ENCODE measurements around the gene NEK6.

Gene NEK6

DNA sequence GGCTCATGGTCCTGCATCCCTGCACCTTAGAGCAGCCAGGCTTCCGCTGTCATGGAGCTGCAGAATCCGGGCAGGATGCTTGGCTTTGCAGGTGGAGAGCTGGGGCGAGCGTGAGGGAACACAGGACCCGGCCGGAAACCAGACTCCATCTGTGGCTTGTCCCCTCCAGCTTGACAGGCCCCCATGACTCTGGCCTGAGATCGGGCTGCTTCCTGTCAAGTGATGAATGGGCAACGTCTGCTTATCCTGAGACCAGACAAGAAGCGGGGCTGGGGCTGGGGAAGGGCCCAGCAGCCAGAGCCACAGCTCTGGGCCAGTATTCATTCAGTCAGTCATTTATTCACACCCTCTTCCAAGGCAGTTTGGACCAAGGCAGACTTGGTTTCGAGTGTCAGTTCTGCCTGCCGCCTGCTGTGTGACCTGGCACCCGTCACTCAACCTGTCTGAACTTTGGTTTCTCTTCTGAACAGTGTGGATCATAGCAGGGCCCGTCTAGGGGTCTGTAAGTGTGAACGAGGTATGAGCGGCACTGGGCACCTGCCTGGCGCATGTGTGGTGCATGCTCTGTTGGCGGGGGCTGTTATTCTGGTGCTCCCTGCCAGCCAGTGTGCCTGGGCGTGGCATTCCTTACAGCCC is 37.5 kb downstream of the NEK6 start:
- H3K4me3 ChIP-seq (ENCODE audit: low read depth, low read length) = no peak overlapping the region

DNA sequence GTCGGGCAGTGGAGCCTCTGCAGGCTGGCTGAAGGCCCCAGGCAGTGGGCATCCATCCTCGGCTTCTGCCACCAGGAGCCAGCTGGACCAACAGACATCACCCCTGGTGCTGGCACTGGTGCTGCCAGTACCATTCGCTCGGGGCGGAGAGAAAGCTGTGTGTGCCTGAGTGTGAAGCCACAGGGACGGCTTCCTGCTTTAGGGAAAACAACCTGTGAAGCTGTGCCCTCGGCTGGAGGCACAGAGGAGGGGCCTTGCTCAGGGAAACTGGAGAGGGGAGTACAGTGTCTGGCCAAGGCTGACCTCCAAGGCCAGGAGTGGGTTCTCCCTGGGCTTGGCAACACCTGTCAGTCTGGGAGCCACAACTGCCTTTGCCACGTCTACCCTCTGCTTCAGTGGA is 38.3 kb downstream of the NEK6 start:
- no peak overlapping the region for H3K4me3 ChIP-seq (ENCODE audit: low read depth, low read length)

DNA sequence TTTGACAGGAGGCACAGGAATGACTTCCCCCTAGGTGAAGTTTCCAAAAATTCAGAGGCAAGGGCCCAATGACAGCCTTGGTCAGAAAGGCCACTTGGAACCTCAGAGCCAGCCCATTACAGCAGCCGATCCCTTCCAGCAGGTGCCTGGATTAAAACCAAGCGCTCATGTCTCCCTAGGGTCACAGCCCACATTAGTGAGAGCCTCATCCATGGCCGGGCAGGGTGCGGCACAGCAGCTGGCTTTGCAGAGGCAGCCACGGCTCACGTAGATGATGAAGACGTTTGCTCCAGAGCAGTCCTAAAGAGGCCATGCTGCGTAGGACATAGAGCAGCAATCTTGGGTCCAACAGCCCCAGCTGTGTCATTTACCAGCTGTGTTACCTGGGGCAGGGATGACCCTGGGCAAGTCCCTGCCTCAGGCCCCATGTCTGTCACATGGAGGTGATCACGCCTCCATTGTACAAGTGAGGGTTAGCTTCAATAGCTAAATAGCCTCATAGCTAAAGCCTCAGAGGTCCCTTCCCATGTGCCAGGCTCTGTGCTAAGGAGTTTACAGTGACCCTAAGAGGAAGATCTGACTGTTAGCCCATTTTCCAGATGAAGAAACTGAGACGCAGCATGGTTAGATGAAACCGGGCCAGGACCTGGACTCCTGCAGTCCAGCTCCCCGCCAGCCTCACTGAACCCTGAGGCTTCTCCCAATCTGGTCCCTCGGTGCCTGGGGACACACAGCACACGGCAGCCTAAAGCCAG is 39.2 kb downstream of the NEK6 start:
- no peak overlapping the region for H3K4me3 ChIP-seq (ENCODE audit: low read depth, low read length)

DNA sequence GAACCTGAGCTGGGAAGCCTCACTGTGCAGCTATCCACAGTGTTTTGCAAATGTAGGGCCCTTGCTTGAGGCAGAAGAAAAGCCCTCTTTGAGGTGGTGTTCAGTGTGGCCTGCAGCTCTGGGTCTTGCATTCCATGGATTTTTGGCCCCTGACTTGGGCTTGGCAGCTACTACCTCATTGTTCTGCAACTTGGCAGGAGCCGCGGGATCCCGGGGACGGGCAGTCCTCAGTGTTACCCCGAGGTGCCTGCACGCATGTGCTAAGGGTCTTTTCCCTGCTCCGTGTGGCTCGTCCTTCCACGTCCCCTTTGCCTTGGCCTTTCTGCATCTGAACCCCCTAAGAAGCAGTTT is 39.8 kb downstream of the NEK6 start:
- no peak overlapping the region for H3K4me3 ChIP-seq (ENCODE audit: low read depth, low read length)

DNA sequence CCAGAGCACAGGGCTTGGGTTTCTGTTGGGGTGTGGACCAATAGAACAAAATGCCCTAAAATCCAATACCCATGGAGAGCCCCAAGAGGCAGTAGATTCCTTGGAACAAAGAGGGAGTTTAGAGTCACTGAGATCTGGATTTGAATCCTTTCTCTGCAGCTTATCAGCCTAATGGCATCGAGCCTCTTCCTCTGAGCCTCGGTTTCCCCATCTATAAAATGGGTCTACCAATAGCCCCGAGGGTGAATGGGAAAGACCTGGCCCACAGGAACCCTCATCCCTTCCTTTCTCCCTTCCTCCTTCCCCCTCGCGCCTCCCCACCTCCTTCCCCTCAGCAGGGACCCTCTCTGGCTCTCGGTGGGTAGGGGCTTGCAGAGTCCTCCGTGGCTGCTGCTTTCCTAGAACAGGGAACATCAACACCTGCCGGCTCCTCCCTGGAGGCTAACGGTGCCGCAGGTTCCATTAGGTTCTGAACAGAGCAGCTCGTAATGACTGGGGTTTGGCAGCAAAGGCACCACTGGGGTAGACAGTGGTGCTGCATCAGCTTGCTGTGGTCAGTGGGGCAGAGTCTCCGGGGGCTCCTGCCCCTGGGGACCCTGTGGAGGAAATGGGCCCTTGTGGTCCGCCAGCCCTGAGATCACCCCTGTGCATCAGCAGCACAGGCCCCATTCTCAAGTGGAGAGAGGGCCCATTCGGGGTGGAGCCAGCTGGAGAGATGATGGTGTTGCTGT is 40.3 kb downstream of the NEK6 start:
- H3K4me3 ChIP-seq (ENCODE audit: low read depth, low read length) = no peak overlapping the region

DNA sequence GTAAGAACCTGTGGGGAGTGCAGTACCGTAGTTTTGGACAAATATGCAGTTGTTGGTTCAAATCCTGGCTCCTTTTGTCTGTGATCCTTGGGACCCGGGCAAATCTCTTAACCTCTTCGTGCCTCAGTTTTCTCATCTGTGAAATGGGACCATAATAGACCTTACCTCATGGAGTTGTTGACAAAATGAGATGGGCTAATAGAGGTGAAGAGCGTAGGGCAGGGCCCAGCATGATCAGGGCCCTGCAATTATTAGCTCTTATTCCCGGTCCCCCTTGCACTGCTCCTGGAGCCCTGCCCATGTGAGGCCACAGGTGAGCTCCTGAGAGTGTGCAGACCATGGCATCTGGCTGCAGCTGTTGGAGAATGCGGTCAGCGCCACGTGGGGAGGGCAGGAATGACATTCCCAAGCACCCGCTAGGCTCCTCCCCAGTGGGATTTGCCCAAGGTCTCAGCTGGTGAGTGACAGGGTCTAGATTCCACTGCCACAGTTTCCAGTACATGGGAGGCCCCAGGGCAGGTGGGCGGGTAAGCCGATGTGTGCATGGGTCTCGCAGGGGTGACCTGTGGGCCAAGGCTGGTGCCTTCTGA is 41.0 kb downstream of the NEK6 start:
- no peak overlapping the region for H3K4me3 ChIP-seq (ENCODE audit: low read depth, low read length)

DNA sequence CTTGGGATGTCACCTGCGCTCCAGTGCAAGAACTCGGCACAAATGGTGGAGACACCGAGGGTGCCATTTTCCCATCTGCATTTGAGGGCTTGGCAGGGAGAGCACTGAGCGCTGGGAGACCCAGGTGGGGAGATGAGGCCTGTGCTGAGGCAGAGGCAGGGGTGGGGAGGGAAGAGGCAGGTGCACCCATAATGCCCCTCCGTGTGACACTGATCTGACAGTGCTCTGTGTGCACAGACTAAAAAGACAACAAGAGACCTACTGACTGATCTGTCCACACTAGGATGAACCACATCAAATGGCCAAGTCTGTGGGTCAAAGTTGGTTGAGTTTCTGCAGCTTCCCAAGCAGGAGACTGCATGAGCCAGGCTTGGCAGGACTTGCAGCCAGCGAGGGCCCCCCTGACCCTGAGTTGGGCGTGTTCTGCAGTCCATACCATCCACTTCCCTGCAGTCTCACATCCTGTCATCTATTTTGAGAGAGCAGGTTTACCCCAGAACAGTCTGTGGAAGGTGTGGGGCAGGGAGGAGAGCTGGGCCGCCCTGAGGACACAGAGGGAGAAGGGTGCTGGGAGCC is 41.9 kb downstream of the NEK6 start:
- H3K4me3 ChIP-seq (ENCODE audit: low read depth, low read length) = no peak overlapping the region

DNA sequence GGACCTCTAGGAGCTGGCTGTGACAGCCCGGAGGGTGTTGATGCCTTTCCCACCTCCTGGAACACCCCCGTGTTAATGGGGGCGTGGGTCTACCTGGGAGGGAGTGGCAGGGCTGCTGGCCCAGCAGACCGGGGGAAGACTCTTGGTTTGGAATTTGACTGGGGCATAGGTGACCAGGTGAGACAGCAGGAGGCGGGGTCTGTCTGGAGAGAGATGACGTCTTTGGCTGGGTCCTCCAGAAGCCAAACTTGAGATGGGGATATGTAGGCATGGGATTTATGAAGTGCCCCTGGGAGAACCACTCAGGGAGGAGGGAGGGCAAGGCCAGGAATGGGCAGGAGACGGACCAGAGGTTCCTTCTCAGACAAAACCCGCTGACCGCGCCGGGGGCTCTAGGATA is 42.6 kb downstream of the NEK6 start:
- no peak overlapping the region for H3K4me3 ChIP-seq (ENCODE audit: low read depth, low read length)

DNA sequence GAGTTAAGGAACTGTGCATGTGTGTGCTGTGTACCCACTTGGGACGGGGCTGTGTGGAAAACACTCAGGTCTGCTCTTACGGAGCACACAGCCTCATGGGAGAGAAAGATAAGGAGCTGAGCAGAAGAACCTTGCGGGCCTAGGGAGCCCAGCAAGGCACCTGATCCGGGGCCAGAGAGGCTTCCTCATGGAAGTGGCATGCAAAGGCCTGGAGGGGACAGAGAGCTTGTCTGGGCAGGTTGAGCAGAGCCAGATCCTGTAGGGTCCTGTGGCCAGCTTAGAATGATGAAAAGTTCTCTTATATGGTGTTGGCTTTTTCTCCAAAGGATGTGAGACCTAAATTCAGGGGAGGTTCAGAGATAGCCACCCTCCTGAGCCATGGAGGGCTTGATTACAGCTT is 45.2 kb downstream of the NEK6 start:
- no peak overlapping the region for H3K4me3 ChIP-seq (ENCODE audit: low read depth, low read length)

DNA sequence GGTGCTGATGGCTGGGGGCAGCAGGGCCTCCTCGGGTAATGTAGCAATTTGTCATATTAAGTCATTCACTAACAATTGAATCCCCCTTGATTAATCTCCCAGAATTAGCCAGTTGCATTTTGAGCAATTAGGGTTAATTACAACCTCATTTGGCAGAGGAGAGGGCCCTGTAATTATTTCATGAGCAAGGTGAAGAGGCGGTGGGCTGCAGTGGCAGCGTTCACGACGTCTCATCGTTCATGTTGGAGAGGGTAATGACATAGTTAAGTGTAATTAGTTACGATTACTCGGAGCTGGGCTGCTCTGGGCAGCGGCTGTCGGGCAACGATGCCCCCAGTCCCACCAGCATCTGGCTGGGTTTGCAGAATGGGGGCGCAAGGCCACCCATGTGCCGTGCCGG is 46.0 kb downstream of the NEK6 start:
- no peak overlapping the region for H3K4me3 ChIP-seq (ENCODE audit: low read depth, low read length)

DNA sequence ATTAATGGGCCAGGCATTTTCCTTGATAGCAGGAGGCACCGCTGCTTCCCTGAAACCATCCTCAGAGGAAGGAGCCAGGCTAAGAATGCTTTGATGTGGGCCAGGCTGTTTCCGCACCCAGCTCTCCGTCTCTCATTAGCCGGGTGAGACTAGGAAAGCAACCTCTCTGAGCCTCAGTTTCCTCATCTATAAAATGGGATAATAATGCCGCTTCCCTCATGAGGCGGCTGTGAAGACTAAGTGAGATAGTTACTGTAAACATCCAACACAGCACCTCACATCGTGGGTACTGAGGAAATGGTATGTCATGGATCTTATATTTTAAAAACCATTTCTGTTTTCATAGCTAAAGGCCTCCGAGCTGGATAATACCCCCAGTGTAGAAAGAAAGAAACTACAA is 46.5 kb downstream of the NEK6 start:
- H3K4me3 ChIP-seq (ENCODE audit: low read depth, low read length) = no peak overlapping the region

DNA sequence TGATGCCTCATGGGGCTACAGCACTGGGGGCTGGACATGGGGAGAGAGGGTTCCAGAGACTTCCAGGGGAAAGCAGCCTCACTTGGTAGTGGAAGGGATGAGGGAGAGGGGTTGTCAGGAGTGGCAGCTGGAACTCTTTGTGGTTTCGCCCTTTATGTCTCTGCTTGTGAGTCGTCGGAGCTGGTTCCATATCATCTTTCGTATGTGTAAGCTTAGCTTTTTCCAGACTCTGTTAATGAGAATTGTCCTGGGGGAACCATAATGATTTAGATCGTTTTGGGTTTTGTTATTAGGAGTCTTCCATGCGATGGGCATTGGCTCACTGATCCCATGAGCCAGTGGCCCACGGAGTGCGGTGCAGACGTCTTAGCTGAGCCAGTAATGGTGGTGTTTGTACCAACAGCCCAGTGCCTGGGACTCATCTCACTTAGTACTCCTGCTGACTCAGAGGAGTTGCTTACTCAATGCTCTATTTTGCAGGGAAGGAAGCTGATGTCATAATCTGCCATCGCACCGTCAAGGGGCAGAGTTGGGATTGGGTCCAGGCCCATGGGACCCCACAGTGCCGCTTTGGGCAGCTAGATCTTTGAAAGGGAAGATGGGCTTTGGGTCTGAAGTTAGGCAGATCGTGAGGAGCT is 48.5 kb downstream of the NEK6 start:
- no peak overlapping the region for H3K4me3 ChIP-seq (ENCODE audit: low read depth, low read length)

DNA sequence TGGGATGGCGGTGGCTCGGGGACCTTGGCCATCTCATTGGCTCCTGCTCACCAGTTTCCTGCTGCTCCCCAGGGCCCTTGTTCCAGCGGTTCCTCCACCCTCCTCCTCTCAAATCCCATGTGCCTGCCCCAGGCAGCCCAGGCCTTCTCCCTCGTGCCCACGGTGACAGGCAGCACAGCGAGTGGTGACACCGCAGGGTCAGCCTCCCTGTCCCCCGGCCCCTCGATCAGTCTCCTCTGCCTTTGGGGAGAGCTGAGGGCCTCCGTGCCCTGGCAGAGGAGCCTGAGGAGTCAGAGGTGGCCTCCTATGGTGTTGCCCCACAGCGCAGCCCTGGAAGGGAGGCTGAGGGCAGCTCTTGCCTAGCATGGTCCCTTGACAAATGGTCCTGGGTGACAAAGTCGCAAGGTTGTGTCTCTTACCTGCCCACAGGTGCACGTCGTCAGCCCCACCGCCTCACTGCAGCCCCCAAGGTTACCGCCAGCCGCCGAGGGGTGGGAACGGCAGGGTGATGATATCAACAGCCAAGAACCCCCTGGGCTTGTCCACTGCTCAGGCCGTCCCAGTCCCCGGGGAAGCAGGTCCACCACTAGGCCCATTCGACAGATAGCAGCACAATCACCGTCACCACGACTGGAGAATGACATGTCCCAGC is 49.8 kb downstream of the NEK6 start:
- H3K4me3 ChIP-seq (ENCODE audit: low read depth, low read length) = no peak overlapping the region

DNA sequence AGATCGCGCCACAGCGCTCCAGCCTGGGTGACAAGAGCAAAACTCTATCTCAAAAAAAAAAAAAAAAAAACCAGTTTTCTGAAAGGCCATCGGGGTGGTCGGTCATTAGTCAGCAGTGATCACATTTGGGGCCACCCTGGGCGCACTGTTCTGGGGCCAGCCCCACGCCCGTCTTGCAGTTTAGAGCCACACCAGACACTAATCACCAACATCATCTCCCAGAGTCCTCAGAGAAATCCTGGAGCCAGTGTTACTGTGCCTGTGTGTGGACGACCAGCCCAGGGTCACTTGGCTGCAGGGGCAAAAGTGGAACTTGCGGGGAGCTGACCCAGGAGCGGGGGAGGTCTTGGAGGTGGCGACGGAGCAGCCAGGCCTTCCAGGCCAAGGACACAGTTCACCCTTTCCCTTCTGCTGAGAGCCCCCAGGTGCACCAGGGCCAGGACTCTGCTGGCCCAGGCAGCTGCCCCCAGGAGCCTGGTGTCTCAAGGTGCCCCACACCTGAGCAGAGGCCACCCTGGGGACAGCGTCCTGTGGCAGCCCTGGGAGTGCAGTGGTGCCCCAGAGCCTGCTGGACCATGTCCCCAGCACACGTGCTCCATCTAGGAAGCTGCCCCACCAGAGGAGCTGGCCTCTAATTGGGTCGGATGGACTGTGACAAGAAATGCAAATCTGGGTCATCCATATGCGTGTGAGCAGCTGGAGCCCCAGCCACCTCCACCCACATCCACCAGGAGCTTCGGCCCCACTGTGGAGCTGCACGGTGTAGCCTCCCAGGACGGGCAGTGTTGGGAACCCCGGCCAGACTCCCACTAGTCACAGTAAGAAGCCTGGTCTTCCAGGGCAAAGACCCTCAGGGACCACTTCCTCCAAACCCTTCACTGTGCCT is 51.1 kb downstream of the NEK6 start:
- no peak overlapping the region for H3K4me3 ChIP-seq (ENCODE audit: low read depth, low read length)

DNA sequence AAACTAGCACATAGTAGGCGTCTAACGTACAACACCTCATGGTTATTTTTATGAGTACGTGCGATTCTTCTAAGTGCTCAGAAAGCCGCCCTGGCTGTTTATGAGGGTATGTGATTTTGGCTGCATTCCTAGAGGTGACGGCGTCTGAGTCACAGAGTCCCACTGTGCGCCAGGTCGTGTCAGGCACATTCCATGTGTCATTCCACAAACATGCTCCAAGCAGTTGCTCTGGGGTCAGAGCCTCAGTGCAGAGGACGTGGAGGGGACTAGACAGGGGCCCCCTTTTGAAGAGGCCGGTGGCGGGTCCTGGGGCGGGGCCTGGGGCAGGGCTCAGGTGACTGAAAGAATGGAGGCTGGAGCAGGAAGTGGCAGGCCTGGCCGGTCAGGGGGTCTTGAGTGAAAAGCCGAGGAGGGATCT is 51.9 kb downstream of the NEK6 start:
- no peak overlapping the region for H3K4me3 ChIP-seq (ENCODE audit: low read depth, low read length)

DNA sequence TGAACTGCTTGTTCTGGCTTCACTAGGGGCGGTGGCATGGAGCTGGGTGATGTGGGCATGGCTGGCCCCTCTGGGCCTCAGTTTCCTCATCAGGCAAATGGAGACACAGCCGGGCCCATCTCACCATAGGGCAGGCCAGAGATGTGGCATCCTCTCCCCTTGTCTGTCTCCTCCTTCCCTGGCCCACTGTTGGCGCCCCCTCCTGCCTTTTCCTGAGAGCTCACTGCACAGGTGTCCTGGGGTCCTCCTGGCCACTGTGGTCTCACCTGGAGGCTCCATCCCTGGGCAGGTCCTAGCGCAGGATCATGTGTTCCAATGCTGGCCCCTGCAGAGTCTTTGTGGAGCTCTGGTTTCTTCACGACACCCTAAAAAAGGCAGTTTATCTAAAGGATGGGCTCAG is 53.5 kb downstream of the NEK6 start:
- no peak overlapping the region for H3K4me3 ChIP-seq (ENCODE audit: low read depth, low read length)

DNA sequence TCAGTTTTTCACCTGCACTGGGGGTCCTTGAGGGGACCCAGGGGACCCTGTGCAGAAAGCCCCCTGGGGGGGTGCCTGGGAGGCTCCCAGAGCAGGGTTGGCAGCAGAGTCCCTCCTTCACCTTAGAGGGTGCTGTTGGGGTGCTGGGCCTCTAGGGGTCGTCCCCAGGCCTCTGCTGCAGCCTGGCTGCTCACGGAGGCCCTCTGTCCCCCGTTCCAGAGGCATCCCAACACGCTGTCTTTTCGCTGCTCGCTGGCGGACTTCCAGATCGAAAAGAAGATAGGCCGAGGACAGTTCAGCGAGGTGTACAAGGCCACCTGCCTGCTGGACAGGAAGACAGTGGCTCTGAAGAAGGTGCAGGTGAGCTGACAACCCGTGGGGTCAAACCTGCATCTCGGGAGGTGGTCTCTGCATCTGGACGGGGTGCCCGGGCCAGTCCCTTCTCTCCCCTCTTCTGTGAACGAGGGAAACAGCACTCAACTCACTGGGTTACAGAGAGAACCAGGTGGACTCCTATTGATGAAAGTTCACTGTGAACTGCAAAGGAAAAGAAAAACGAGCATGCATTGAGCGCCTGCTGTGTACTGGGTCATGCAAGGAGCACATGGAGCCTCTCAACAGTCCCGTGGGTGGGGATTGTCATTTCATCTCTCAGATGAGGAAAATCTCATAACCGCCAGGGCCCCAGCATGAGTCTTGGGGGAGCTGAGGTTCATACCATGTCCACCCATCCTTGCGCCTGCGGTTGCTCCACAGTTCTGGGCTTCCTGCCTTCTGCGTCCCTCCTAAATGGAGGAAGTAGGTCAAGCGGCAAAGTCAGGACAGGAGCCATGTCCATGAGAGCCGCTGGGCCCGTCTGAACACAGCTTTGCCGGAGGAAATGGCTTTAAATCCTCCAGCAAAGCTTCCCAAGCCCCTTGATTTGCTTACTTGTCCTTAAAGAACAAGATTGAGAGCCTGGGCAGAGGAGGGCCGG is 54.8 kb downstream of the NEK6 start:
- H3K4me3 ChIP-seq (ENCODE audit: low read depth, low read length) = no peak overlapping the region

DNA sequence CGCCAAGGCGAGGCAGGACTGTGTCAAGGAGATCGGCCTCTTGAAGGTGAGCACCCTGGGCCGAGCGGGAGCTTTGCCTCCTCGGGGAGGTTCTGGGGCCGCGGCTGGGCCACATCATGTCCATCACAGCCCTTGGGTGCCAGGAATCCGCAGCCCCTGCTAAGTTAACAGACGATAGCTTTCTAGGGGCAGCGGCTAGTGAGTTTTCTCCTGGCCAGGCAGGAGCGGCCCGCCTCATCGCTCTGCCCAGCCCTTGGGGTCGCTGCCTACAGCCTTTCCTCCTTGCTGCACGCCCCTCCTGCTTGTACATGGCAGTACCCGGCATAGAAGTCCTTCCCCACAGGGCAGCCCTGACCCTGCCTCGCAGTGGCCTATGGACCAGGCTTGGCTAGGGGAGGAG is 56.2 kb downstream of the NEK6 start:
- H3K4me3 ChIP-seq (ENCODE audit: low read depth, low read length) = no peak overlapping the region

All from iPS-11a (cell line).